Stomach smooth muscle (tissue), 2 donors: ENCODE results near the gene FAM227A.

ENCODE experiments used
- H3K27ac ChIP-seq: one replicate; pipeline ENCODE4 v1.7.0; 2013; ENCODE audit warnings: mild to moderate bottlenecking, low read length, inconsistent platforms
- H3K27me3 ChIP-seq, 2 donors: one replicate each; pipeline ENCODE4 v1.7.0; 2013; ENCODE audit warnings: low read length in 2 of 2; ENCODE audit not compliant: insufficient read depth in 2 of 2, control insufficient read depth in 1 of 2
- H3K36me3 ChIP-seq, 2 donors: one replicate each; pipeline ENCODE4 v1.7.0; 2013; ENCODE audit warnings: low read length in 2 of 2; ENCODE audit not compliant: control insufficient read depth in 2 of 2, insufficient read depth in 2 of 2
- H3K4me1 ChIP-seq: one replicate; pipeline ENCODE4 v1.7.0; 2013; ENCODE audit warnings: low read length; ENCODE audit not compliant: control insufficient read depth, insufficient read depth
- H3K4me3 ChIP-seq, 2 donors: one replicate each; pipeline ENCODE4 v1.7.0; 2013; ENCODE audit warnings: low read length in 2 of 2
- H3K9ac ChIP-seq, 2 donors: one replicate each; pipeline ENCODE4 v1.7.0; 2013; ENCODE audit warnings: low read length in 2 of 2, mild to moderate bottlenecking in 1 of 2
- H3K9me3 ChIP-seq, 2 donors: one replicate each; pipeline ENCODE4 v1.7.0; 2013; ENCODE audit warnings: low read length in 2 of 2; ENCODE audit not compliant: control insufficient read depth in 2 of 2
- donor health status: healthy.
- donor health status: Pancreatic carcinoma.

The FAM227A gene

GRCh38 chr22:38531251-38531938 lies 124.8 kb downstream of the FAM227A start:
- no peak overlapping the region for H3K9ac ChIP-seq
- no peaks in the 10 kb centered on the region for H3K36me3 ChIP-seq
- no peaks in the 10 kb centered on the region for H3K9me3 ChIP-seq
- no peak overlapping the region for H3K27ac ChIP-seq
- H3K4me1 ChIP-seq: no peaks in the 10 kb centered on the region
- no peak overlapping the region for H3K4me3 ChIP-seq
- H3K27me3 ChIP-seq: no peaks in the 10 kb centered on the region
